SHP77 treated with DMSO at 0.1 percent for 48 hours (cell line): ENCODE data around the gene TSPAN9.

Experiments used
- DNase-seq: peaks from one replicate; lab custom pipeline; 2025; lab: John Stamatoyannopoulos, UW

Gene TSPAN9

DNA sequence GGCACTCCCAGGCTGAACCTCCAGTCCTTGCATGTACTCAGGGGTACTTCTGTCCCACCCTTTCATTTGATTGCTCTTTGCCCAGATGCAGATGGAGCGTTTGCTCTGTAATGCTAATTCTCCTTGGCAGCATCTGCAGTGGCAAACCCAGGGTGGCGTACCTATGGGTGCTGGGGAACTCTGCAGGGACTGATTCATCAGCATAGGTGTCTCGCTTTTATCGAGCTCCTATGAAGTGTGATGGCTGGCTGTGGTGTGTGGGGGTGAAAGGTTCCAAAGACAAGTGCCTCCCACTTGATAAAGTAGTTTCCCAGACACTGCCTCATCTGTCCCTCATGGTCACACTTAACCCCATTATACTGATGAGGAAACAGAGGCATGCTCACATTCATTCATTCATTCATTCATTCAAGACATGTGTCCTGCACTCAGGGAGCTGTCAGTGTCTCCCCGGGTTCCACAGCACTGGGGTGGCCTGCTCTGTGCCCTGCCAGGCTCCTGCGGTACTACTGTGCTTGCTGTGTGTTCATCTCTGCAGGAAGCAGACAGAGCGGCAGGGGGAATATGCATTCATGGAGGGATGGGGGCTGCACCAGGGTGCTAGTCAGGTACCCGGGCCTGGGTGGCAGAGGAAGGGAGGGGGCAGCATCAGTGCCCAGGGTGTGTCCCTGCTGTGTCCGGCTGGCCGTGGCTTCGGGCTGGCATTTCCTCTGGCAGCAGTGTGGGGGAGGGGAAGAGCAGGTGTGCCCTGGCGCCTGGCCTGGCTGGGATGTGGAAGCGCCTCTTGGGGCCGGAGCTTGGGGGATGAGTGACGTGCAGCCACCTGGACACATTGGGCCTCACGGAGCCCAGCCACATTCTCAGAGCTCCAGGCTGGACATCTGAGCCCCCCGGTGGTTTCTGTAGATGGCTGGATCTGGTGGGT, 110.9 kb downstream of the TSPAN9 start:
- peak; percentile 26 for DNase-seq

DNA sequence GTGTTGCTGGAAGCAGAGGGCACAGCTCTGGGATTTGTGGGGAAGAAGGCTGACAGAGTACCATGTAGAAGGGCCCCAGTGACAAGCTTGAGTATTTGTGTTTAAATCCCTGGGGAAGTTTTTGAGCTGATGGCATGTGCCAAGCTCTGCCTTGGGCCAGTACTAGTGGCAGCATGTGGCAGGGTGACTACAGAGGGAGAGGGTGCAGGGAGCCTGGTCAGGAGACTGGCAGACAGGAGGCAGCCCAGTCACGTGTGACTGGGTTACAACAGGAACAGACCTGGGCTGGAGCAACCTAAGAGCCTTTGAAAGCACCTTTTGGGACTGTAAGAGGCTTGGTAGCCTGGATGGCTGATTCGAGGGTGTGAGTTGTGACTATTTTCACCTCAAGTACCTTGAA, 112.1 kb downstream of the TSPAN9 start:
- no peak for DNase-seq

DNA sequence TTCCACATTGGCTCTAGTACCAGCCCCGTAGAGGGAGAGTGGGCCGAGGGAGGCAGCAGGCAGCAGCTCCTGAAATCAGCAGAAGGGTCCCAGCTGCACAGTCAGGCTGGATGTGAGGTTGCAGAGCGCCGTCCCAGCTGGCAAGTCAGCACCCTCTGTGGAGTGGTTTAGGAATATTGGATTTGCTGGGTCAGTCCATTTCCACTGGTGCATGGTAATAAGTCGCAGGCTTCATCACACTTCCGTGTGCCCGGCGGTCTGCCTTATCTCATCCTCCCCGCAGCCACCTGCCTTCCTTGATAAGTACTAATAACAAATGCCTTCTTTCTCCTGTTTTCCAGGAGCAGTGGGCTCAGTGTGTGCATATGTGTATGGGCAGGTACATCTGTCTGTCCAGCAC, 112.9 kb downstream of the TSPAN9 start:
- DNase-seq = no peak

DNA sequence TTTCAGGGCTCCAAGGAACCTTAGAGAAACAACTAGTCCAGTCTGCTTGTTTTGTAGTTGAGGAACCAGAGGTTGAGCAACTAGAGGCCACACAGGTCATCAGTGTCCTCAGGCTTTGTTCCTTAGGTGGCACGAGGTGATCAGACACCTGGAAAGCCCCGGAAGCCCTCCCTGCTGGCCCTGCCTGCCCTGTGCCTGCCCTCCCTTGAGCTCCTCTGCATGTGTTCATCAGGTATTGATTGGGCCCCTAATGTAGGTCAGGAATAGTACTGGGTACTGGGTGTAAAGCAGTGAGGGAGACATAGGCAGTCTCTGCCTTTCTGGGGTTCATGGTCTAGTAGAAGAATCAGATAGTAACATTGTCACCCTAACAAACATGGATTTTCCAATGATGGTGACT, 114.3 kb downstream of the TSPAN9 start:
- no peak for DNase-seq

DNA sequence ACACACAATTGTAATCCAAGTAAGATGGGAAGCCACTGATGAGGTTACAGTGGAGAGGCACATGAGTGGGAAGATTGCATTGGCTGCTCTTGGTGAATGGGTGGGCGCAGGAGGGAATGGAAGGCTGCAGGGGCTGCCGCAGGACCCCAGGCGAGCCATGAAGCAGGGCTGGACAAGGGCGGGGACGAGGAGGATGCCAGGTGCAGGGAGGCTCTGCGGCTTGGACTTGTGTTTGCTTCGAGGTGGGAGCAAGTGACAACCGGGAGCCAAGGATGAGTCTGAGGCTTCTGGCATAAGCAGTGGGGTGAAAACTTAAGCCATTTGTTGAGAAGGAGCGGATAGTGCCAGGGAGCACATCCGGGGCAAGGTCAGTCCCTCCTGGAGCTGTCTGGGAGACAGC, 115.0 kb downstream of the TSPAN9 start:
- no peak for DNase-seq

DNA sequence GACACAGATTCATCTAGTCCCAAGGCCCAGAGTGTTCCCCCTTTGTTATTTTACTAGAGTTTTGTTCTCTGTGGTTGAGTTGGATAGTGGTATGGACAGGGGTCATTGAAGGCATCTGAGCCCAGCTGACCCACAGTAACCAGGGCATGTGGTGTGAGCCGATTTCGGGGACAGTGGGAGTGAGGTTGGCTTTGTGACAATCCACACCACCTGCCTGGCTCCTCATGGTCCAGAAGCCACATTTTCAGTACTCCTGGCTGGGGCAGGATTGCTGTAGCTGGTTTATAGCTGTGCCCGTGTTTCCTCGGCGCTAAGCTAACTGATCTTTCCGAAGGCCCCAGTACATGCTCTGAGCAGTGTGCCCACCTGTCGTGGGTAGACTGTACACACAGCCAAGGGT, 116.0 kb downstream of the TSPAN9 start:
- no peak for DNase-seq

DNA sequence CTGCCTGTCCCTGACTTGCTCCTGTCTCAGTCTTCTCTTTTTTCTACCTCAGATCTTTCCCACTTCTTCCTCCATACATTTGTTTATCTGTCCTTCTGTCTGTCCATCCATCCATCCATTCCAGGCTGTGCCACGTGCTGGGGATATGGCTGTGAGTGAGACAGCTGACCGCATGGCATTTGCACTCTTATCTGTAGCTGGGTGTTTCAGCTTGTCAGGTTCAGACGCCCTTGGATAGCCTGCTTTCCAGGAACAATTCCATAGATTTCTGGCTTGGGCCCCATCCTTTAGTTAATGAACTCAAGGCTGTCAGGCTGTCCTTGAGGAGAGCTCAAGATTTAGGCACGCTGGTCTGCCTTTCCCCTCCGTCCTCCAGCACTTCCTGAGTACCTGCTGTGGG, 116.6 kb downstream of the TSPAN9 start:
- no peak for DNase-seq

DNA sequence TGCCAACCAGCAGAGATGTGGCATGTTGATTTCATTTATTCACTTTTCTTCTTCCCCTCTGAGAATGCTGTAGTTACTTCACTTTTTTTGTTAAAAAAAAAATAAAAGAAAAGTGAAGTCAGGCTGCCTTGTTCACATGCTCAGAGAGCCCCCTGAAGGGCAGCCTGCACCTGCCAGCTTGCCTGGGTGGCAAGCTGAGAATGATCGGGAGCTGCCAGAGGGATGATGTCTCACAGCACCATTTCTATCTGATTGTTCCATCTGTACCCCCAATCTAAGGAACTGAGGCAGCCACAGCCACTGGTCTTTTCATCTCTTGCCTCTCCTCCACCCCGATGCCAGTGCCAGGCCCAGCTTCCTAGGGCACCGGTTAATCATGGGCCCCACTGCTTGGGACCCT, 118.2 kb downstream of the TSPAN9 start:
- DNase-seq = no peak

DNA sequence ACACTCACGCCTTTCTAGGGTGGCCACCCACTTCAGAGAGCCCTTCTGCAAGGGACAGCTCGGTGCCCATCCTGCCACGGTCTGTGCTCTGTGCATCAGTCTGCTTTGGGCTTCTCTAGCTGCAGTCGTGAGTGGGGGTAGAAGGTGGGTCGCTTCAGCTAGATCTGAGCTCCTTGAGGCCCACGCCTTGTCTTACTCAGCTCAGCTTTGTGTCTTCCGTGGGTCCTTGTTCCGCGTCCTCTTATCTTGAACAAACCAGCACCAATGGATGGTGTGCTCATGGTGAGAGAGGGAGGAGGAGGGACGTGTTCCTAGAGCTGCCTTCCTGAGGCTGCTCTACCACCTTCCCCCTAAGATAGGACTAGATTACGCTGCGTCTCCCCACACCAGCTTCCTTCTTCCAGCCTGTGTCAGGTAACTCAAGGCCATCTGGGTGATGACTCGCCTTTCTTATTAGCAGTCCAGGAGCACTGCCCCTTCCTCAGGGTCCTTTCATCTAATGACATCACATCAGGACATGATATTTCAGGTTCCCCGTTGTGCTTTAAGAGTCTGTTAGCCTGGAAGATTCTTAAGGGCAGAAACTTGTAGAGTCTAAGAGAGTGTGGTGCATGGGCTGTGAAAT, 118.8 kb downstream of the TSPAN9 start:
- no peak for DNase-seq

DNA sequence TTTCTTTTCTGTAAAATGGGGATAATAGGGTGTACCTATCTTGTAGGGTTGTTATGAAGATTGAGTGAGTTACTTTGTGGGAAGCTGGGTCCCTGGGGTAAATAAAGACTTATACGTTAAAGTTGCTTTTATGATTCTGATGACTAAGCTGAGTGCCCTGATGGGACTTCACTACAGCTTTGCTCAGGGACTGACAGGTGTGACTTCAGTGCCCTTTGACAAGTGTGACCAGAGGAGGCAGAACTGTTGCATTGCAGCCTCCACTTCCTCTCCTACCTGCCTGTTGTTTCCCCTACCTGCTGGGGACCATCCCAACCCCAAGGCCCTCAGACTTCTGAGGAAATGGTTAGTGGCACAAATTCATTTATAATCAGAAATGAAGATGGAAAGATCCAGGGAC, 119.3 kb downstream of the TSPAN9 start:
- no peak for DNase-seq

DNA sequence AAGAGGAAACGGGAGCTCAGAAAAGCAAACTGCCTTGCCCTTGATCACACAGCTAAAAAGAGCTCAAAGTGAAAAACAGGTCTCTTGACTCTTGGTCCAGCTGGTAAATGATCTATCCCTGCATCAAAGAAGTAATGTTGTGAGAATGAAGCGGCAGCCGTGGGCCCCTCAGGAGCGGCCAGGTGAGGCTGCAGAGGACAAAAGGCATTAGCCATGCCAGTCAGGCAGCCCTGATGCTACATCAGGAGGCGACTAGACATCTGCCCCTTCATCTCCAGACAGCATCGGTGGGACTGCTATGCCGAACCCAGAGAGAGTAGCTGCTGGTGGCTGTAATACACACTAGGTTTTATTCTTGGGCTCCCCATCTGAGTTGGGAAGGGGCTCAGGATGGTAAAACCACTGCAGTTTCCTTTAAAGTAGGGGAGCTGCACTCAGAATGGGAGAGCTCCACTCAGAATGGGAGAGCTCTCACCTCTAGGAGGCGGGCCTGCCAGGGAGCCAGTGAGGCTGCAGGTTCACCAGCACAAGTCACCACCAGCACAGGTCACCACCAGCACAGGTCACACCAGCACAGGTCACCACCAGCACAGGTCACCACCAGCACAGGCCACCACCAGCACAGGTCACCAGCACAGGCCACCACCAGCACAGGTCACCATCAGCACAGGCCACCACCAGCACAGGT, 120.1 kb downstream of the TSPAN9 start:
- DNase-seq = no peak

DNA sequence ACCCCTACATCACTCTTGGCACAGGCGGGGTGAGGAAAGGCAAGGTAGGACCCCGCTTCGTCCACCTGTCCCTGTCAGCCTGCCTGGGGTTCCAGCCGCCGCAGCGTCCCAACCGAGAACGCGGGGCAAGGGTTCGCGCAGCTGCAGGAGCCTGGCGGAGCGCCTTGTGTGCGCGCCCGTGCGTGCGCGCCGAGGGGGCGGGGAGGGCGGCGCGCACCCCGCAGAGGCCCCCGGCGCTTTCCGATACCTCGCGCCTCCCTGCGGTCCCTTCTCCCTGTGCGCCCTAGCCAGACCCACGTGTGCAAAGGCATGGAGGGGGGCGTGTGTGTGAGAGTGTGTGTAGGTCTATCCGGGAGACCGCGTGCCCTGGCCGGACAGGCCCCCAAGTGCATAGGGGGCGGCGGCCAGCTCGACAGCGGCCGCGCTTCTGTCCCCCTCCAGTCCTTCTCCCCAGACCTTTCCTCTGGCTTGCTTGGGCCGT, 122.4 kb downstream of the TSPAN9 start:
- no peak for DNase-seq

DNA sequence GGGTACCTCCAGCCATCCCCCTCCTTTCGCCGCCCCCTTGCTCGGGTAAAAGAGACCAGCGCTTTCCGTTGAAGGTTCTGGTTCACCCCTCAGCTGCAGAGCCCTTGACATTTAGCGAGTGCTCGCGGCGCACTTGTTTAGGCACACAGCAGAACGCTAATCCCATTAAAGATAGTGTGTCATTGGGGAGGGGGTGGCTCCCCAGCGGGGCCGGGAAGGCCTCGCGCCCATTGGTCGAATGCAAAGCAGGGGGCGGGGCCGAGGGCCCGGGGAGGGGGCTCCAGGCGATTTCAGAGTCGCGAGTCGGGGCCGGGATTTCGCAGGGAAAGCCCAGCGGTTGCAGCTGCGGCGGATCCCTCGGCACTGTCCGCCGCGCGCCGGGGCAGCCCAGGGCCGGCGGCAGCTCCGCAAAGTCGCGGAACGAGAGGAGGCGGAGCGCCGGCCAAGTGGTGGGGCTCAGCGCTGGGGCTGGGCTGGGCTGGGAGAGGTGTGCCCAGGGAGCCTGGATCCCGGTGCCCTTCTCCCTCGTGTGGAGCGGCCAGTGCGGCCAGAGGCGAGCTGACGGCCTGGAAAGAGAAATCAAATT, 122.9 kb downstream of the TSPAN9 start:
- DNase-seq = no peak

DNA sequence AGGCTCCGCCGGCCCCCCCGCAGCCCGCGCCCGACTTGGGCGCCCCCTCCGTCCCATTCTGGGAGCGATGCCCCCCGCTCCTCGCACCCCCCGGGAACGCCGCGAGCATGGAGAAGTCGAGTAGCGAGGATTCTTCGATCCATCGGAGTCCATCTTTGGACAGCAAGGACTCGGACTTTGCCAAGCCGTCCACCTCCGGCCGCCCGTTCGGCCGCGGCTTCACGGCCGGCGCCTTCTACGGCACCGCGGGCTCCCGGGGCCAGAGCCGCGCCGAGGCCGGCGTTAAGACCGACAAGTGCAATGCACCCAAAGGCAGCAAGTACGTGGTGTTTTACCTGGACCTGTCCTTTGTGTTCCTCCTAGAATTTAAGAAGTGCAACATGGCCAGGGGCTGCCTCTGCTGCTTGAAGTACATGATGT, 123.6 kb downstream of the TSPAN9 start:
- no peak for DNase-seq

DNA sequence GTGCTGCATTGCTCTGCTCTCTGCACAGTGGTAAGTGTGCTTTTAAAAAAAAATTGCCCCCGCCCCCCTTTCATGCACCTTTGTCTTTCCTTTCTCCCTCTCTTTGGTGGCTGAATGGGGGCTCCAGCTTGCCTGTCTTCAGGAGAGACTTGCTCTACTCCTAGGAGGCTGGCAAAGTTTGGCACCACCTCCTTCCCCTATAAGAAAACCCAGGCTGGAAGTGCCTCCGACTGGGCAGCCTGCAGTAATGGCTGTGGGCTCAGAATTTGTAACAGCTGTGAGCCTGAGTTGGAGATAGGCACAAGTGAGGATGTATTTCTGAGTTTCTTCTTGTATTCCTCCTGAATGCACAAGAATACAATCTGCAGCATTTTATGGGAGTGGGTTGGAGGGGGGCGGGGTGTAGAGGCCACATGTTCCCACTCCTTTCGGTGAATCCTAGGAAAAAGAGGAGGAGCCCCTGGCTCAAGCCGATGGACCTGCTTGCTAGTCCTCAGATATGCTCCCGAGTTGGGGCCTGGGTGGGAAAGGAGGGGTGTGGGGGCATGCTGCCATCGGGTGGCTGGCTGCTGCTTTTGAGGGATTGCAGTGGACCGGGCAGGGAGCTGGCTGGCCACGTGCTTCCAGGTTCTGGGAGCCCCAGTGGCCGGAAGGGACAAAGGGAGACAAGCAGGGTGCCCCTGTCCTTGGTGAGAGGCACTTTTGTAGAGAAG, 124.3 kb downstream of the TSPAN9 start:
- DNase-seq = no peak

DNA sequence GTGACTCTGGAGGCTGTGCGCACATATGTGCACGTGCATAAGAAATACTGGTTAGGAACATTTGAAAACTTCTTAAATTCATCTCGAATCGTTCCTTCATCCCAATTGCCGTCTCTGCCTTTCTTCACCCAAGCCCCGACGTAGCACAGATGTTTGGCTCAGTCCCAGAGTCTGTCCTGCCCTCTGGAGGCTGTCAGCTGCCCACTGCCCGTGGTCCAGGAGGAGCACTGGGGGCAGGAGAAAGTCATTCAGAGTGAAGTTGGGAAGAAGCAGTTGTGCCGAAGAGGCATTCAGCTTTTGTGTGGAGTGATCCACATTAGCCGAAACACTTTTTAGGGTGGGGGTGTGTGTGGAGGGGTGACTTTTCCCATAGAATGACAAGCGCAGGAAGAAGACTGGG, 124.9 kb downstream of the TSPAN9 start:
- no peak for DNase-seq

DNA sequence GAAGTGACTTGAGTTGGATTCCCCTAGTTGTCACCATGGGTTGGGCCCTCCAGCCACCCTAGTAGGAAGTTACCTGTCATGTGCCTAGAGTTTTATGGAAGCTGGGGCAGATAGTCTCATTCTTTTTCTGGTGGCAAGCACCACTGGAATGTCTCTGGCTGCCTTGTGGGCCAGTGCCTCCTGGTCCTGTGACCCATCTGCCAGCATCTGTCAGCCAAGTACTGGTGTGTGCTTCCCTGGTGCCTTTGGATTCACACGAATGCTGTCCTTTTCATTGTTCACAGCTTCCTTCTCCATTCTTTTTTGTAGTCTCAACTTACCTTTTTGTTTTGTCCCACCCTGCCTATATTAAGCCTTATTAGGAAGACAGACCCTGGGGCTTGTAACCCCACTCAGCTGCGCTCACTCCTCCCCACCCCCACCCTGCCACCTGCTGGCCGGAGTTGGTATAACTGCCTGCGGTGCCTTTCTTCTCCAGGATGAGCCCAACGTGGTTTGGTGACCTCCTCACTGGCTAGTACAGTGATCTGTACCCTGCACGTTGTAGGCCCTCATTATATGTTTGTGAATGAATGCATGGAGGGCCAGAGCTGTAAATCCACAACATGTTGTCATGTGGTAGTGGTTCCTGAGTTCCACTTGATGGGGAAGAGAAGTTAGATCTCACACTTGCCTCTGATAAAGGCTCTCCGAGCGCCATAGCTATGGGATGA, 125.7 kb downstream of the TSPAN9 start:
- no peak for DNase-seq

DNA sequence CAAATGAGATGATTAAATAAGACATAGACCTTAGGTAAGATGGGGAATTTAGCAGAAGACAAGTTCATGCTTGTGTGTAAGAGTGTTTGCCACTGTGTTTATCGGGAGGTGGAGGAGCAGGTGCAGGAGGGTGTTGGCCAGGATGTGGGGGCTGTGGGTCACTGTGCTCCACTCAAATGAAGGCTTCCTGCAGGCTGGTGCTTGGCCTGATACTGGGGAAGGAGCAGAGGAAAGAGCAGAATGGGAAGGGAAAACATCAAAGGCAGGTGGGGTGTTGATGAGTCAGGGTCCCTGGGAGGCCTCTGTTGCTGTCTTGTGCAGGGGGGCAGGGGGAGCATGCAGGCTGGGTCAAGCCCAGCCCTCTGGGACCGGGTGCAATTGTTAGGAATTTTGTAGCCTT, 126.5 kb downstream of the TSPAN9 start:
- DNase-seq = no peak

DNA sequence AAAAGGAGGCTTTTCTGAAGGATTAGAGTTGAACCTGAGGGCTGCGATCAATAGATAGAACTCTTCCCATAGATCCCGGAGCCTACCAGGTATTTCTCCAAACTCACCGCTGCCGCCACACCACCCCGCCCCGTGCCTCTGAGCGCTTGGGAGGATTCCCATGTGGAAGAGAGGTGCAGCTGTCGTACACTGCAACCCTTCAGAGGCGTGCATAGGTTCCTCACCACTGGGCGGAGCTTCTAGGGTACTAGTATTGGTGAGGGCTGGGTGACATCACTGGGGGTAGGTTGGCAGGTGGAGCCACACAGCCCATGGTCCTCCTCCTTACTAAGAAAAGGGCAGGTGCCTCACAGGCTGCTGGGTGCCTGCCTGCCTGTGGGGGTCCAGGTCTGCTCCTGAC, 127.0 kb downstream of the TSPAN9 start:
- no peak for DNase-seq

DNA sequence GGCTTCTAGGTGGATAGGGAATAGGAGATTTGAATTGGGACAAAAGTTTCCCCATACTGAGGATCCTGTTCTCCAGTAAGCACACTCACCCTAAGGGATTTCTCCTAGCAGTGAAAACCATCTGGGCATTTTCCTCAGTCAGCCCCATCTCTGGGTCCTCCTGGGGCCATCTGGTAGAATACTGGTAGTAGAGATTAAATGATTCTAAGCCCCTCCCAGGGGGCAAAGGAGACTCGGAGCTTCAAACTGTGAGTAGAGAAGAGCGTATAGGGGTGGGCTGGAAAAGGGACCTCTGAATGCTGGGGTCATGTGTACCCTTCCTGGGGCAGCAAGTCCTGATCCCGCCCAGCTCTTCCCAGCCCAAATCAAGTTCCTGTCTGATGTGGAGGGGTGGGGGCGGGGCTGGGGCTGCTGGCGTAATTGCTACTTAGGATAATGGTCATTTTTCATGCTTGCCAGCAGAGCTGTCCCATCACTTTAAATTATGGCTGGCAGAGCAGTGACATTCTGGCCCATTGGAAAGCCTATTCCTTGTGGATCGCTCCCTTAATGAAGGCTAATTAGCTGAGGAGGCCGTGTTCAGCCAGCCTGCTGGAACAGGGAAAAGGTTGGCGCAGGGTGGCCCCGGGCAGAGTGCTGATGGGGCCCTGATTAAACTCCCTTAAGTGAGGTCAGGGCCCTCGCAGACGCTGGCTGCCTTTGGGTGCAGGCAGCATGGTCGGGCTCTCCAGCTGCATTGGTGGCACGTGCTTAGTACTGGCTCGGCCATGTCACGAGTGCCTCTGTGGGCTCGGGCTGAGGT, 127.8 kb downstream of the TSPAN9 start:
- no peak for DNase-seq
